ENCODE measurements around the gene SLAMF7.

DNA sequence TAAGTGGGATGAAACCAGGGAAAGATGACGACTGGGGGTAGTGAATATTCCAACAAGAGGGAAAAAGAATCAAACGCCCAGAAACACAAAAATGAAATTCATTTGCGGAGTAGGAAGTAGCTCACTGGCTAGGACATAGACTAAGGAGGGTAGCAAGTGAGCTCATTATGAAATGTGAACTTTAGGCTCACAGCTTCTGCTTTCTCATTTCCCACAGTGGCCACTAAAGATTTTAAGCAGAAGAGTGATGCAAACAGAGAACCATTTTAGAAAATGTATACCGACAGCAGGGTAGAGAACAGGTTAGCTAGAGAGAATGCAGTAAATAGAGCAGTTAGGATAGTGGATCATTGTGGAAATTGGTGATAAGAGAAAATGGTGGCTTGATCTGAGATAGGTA is 30.9 kb upstream of the SLAMF7 start:
- TF ChIP-seq, protein P1, sequence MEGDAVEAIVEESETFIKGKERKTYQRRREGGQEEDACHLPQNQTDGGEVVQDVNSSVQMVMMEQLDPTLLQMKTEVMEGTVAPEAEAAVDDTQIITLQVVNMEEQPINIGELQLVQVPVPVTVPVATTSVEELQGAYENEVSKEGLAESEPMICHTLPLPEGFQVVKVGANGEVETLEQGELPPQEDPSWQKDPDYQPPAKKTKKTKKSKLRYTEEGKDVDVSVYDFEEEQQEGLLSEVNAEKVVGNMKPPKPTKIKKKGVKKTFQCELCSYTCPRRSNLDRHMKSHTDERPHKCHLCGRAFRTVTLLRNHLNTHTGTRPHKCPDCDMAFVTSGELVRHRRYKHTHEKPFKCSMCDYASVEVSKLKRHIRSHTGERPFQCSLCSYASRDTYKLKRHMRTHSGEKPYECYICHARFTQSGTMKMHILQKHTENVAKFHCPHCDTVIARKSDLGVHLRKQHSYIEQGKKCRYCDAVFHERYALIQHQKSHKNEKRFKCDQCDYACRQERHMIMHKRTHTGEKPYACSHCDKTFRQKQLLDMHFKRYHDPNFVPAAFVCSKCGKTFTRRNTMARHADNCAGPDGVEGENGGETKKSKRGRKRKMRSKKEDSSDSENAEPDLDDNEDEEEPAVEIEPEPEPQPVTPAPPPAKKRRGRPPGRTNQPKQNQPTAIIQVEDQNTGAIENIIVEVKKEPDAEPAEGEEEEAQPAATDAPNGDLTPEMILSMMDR (IDR thresholded peaks at IDR 0.05), result no peak
- no peak for TF ChIP-seq EZH2 (IDR thresholded peaks at IDR 0.05; ENCODE audit: borderline replicate concordance, insufficient read depth, low read depth, low read length, poor library complexity, severe bottlenecking)

Measured in B cell (primary cell).